ENCODE measurements around the gene PCCA.

The PCCA gene

GRCh38 chr13:100440751-100441425 lies 352.0 kb downstream of the PCCA start:
- TF ChIP-seq CTCF (conservative IDR thresholded peaks at IDR 0.05; ENCODE audit: control insufficient read depth, insufficient read depth, low read depth, low read length): no peak
- DNase-seq (ENCODE audit: low read depth): peak; percentile 46
- no peak overlapping the region for H3K4me3 ChIP-seq (ENCODE audit: control insufficient read depth, low read depth, low read length)

- TF ChIP-seq CTCF (conservative IDR thresholded peaks at IDR 0.05; ENCODE audit: control insufficient read depth, insufficient read depth, low read depth, low read length): no peak
- DNase-seq (ENCODE audit: low read depth): no peak
- H3K4me3 ChIP-seq (ENCODE audit: control insufficient read depth, low read depth, low read length): no peak overlapping the region
These were observed 353.4 kb downstream of the PCCA start for GRCh38 chr13:100442095-100442832.

GRCh38 chr13:100443278-100443997 lies 354.5 kb downstream of the PCCA start:
- TF ChIP-seq CTCF (conservative IDR thresholded peaks at IDR 0.05; ENCODE audit: control insufficient read depth, insufficient read depth, low read depth, low read length): no peak
- DNase-seq (ENCODE audit: low read depth): no peak
- no peak overlapping the region for H3K4me3 ChIP-seq (ENCODE audit: control insufficient read depth, low read depth, low read length)

GRCh38 chr13:100443998-100444328 lies 355.1 kb downstream of the PCCA start:
- no peak for DNase-seq (ENCODE audit: low read depth)
- H3K4me3 ChIP-seq (ENCODE audit: control insufficient read depth, low read depth, low read length): no peak overlapping the region
- no peak for TF ChIP-seq CTCF (conservative IDR thresholded peaks at IDR 0.05; ENCODE audit: control insufficient read depth, insufficient read depth, low read depth, low read length)

GRCh38 chr13:100447831-100448230 lies 358.9 kb downstream of the PCCA start:
- no peak overlapping the region for H3K4me3 ChIP-seq (ENCODE audit: control insufficient read depth, low read depth, low read length)
- no peak for TF ChIP-seq CTCF (conservative IDR thresholded peaks at IDR 0.05; ENCODE audit: control insufficient read depth, insufficient read depth, low read depth, low read length)
- no peak for DNase-seq (ENCODE audit: low read depth)

- H3K4me3 ChIP-seq (ENCODE audit: control insufficient read depth, low read depth, low read length): no peak overlapping the region
- no peak for DNase-seq (ENCODE audit: low read depth)
- TF ChIP-seq CTCF (conservative IDR thresholded peaks at IDR 0.05; ENCODE audit: control insufficient read depth, insufficient read depth, low read depth, low read length): no peak
These were observed 363.0 kb downstream of the PCCA start for GRCh38 chr13:100451923-100452322.

Data from fibroblast of mammary gland (primary cell).